SK-N-SH (cell line): ENCODE data around the gene SREBF2. TPM values are rescaled to one million over a fixed set of nuclear protein-coding genes. Genes with fewer than 3 reads are reported as not detected.

Experiments
- CTCF ChIA-PET: fragments of 300-600, 350-600 bp; formaldehyde crosslinking; extraction: SDS; loops from one replicate; lab custom pipeline; 2021; lab: Yijun Ruan, JAX
- POLR2A ChIA-PET: fragments of 350-600 bp; sonication (Branson Sonifier 250); formaldehyde crosslinking; extraction: SDS; loops from one replicate; lab custom pipeline; 2020; ENCODE audit warnings: antibody characterized with exemption, inconsistent platforms; lab: Yijun Ruan, JAX
- DNase-seq: peaks from one replicate; pipeline ENCODE4 v3.0.0; 2012
- H2AFZ ChIP-seq: fragments of 200-600 bp; sonication (generic); 2 replicates; pipeline ENCODE4 v1.8.1; 2016; ENCODE audit warnings: antibody characterized with exemption, mild to moderate bottlenecking, low read depth
- H3F3A ChIP-seq: fragments of 200-600 bp; sonication (generic); replicated peaks from 2 replicates; pipeline ENCODE3; 2016; ENCODE audit warnings: antibody characterized with exemption, mild to moderate bottlenecking; ENCODE audit not compliant: insufficient read depth
- H3K27ac ChIP-seq, 2 experiments: fragments of 200-500 bp in 1 of 2; fragments of 200-600 bp in 1 of 2; sonication (Bioruptor generic) in 1 of 2; sonication (generic), shearing (Covaris generic) in 1 of 2; 2 replicates each; pipeline versions ENCODE4 v1.5.1 to v1.6.1; 2014 to 2016; ENCODE audit warnings: low read depth in 2 of 2, inconsistent platforms in 1 of 2, low read length in 1 of 2, mild to moderate bottlenecking in 1 of 2, mixed read lengths in 1 of 2
- H3K27me3 ChIP-seq: fragments of 200-600 bp; sonication (generic), shearing (Covaris generic); 2 replicates; pipeline ENCODE4 v1.6.1; 2016; ENCODE audit warnings: mixed run types; ENCODE audit not compliant: insufficient read depth
- H3K36me3 ChIP-seq, 2 experiments: fragments of 200-500 bp in 1 of 2; fragments of 200-600 bp in 1 of 2; sonication (Bioruptor generic) in 1 of 2; sonication (generic) in 1 of 2; replicated peaks in 1 of 2; 2 replicates each; pipeline versions ENCODE3 to v1.5.1; 2014 to 2016; ENCODE audit warnings: low read length in 1 of 2, mild to moderate bottlenecking in 1 of 2; ENCODE audit not compliant: insufficient read depth in 2 of 2, control insufficient read depth in 1 of 2
- H3K4me1 ChIP-seq, 2 experiments: fragments of 200-500 bp in 1 of 2; fragments of 200-600 bp in 1 of 2; sonication (Bioruptor generic) in 1 of 2; sonication (generic), shearing (Covaris generic) in 1 of 2; 2 replicates each; pipeline versions ENCODE4 v1.5.1 to v1.6.1; 2014 to 2016; ENCODE audit warnings: low read depth in 1 of 2, low read length in 1 of 2, mixed run types in 1 of 2; ENCODE audit not compliant: insufficient read depth in 2 of 2, control insufficient read depth in 1 of 2
- H3K4me2 ChIP-seq: fragments of 200-600 bp; sonication (generic), shearing (Covaris generic); 2 replicates; pipeline ENCODE4 v1.6.1; 2017; ENCODE audit warnings: mixed run types
- H3K4me3 ChIP-seq, 2 experiments: fragments of 200-500 bp in 1 of 2; fragments of 200-600 bp in 1 of 2; sonication (Bioruptor generic) in 1 of 2; sonication (generic), shearing (Covaris generic) in 1 of 2; 2 replicates each; pipeline versions ENCODE4 v1.5.1 to v1.8.1; 2014 to 2016; ENCODE audit warnings: low read depth in 2 of 2, inconsistent platforms in 1 of 2, low read length in 1 of 2, mild to moderate bottlenecking in 1 of 2, mixed read lengths in 1 of 2, moderate library complexity in 1 of 2
- H3K79me2 ChIP-seq: fragments of 200-600 bp; sonication (generic); 2 replicates; pipeline ENCODE4 v1.8.1; 2017; ENCODE audit warnings: mild to moderate bottlenecking; ENCODE audit not compliant: insufficient read depth
- H3K9ac ChIP-seq: fragments of 200-600 bp; sonication (generic); 2 replicates; pipeline ENCODE4 v1.6.1; 2017; ENCODE audit warnings: mixed run types
- H3K9me2 ChIP-seq: fragments of 200-600 bp; sonication (generic); 2 replicates; pipeline ENCODE4 v1.6.1; 2017; ENCODE audit warnings: mixed run types
- H3K9me3 ChIP-seq: fragments of 200-600 bp; sonication (generic); 2 replicates; pipeline ENCODE4 v1.6.1; 2017; ENCODE audit warnings: mixed run types, mild to moderate bottlenecking, moderate library complexity
- H4K20me1 ChIP-seq: fragments of 200-600 bp; sonication (generic); 2 replicates; pipeline ENCODE4 v1.6.1; 2017; ENCODE audit warnings: mild to moderate bottlenecking, mixed run types; ENCODE audit not compliant: insufficient read depth
- ELF1 ChIP-seq: IDR thresholded peaks from 2 replicates; pipeline ENCODE4 v1.4.0; 2012
- EZH2phosphoT487 ChIP-seq: fragments of 200-600 bp; sonication (generic); IDR thresholded peaks from 2 replicates; pipeline ENCODE4 v1.6.1; 2017; ENCODE audit warnings: low read depth, mixed run types, mild to moderate bottlenecking, antibody characterized with exemption, moderate library complexity, borderline replicate concordance
- FOSL2 ChIP-seq: IDR thresholded peaks from 2 replicates; pipeline ENCODE4 v1.4.0; 2012; ENCODE audit warnings: low read depth, mild to moderate bottlenecking, moderate library complexity, borderline replicate concordance
- FOXJ3 ChIP-seq: sonication (generic); formaldehyde crosslinking; IDR thresholded peaks from 2 replicates; pipeline ENCODE4 v1.5.1; 2020; ENCODE audit warnings: mild to moderate bottlenecking, missing genetic modification reagents
- FOXM1 ChIP-seq: IDR thresholded peaks from 2 replicates; pipeline ENCODE4 v1.4.0; 2012; ENCODE audit warnings: low read depth, mild to moderate bottlenecking
- GATA2 ChIP-seq: sonication (generic); formaldehyde crosslinking; IDR thresholded peaks from 2 replicates; pipeline ENCODE4 v1.5.0; 2020; ENCODE audit warnings: mild to moderate bottlenecking, missing genetic modification reagents
- IRF3 ChIP-seq: fragments of 150-350 bp; IDR thresholded peaks from 2 replicates; pipeline ENCODE4 v1.6.1; 2016; ENCODE audit warnings: mild to moderate bottlenecking, low read depth, low read length
- JUND ChIP-seq: IDR thresholded peaks from 2 replicates; pipeline ENCODE4 v1.4.0; 2012
- MEF2A ChIP-seq: IDR thresholded peaks from 2 replicates; pipeline ENCODE4 v1.4.0; 2012; ENCODE audit warnings: low read depth, borderline replicate concordance
- MXI1 ChIP-seq: IDR thresholded peaks from 2 replicates; pipeline ENCODE4 v1.6.1; 2012; ENCODE audit warnings: mild to moderate bottlenecking, low read depth, low read length, improper control_type of control experiment
- NFIC ChIP-seq: IDR thresholded peaks from 2 replicates; pipeline ENCODE4 v1.4.0; 2012; ENCODE audit warnings: borderline replicate concordance
- NRF1 ChIP-seq: IDR thresholded peaks from 2 replicates; pipeline ENCODE4 v1.6.1; 2012; ENCODE audit warnings: low read depth, mild to moderate bottlenecking, low read length
- PBX3 ChIP-seq: IDR thresholded peaks from 2 replicates; pipeline ENCODE4; 2012
- RXRA ChIP-seq: IDR thresholded peaks from 2 replicates; pipeline ENCODE4 v1.4.0; 2012; ENCODE audit warnings: low read depth, mild to moderate bottlenecking, borderline replicate concordance
- TEAD4 ChIP-seq: IDR thresholded peaks from 2 replicates; pipeline ENCODE4 v1.4.0; 2012; ENCODE audit warnings: mild to moderate bottlenecking, borderline replicate concordance; ENCODE audit not compliant: insufficient read depth
- USF2 ChIP-seq: fragments of 150-350 bp; IDR thresholded peaks from 2 replicates; pipeline ENCODE4 v1.6.1; 2017; ENCODE audit warnings: antibody characterized with exemption, low read length, low read depth, borderline replicate concordance
- YY1 ChIP-seq: IDR thresholded peaks from 2 replicates; pipeline ENCODE4 v1.4.0; 2012; ENCODE audit warnings: low read depth, mild to moderate bottlenecking
- ZBTB33 ChIP-seq: IDR thresholded peaks from 2 replicates; pipeline ENCODE4 v1.4.0; 2012; ENCODE audit warnings: low read depth, borderline replicate concordance
- WGBS: methylation state at CpG from one replicate; pipeline ENCODE4 v1.1.6; 2017; ENCODE audit warnings: low lambda C conversion rate; 5-methylcytosine and 5-hydroxymethylcytosine counted together
- polyA plus RNA-seq, 3 experiments: library from polyadenylated mRNA; depleted of rRNA; stranded (reverse); fragments of >200 nt; gene quantifications; 2 replicates each; pipeline ENCODE4 v1.2.3, GENCODE V29; 2012

SREBF2 gene
- polyA plus RNA-seq, 1 of the 3 experiments (the other 2 are of a cell fraction): 7.5 TPM

- Histone ChIP-seq H4K20me1 (no peaks in the 10 kb centered on the region), H3K9me3 (no peaks in the 10 kb centered on the region), H3K9me2 (no peaks in the 10 kb centered on the region), H3K4me3 (no peak overlapping the region), H3K79me2 (no peaks in the 10 kb centered on the region), H3K27me3 (no peaks in the 10 kb centered on the region), H3K9ac (no peak overlapping the region), H3K4me2 (no peak overlapping the region), H2AFZ (no peak overlapping the region), H3F3A (peaks cover 1% of the 10 kb centered on the region), H3K27ac (no peak overlapping the region), H3K4me1 (peaks cover 0 to 5% of the 10 kb centered on the region in 2 experiments; a peak in 1 of 4 replicates), H3K36me3 (no peaks in the 10 kb centered on the region)
- POLR2A ChIA-PET: no interaction called here
- no peak for TF ChIP-seq NFIC
- no peak for TF ChIP-seq FOXJ3 (CRISPR knock-in tag)
- no peak for TF ChIP-seq FOXM1
- TF ChIP-seq YY1: no peak
- TF ChIP-seq ZBTB33: no peak
- no peak for TF ChIP-seq MXI1
- no peak for TF ChIP-seq USF2
- TF ChIP-seq JUND: no peak
- no peak for TF ChIP-seq FOSL2
- no peak for TF ChIP-seq IRF3
- TF ChIP-seq MEF2A: no peak
- no peak for TF ChIP-seq TEAD4
- TF ChIP-seq PBX3: no peak
- TF ChIP-seq RXRA: no peak
- no peak for TF ChIP-seq NRF1
- TF ChIP-seq GATA2 (CRISPR knock-in tag): no peak
- no peak for TF ChIP-seq ELF1
- TF ChIP-seq EZH2phosphoT487: no peak
- no peak for DNase-seq
- CTCF ChIA-PET: interaction anchor here (1.3 kb wide), 1 partner anchor 114 kb away, joined by 6 read pairs; no protein-coding TSS in a partner anchor
- 100% methylated on average over 1 of the region's 9 CpGs for WGBS
These were observed 102.6 kb downstream of the SREBF2 start for GRCh38 chr22:41935509-41935908.
